ENCODE results near the gene TMEM256. TPM values are rescaled to one million over a fixed set of nuclear protein-coding genes. Genes with fewer than 3 reads are reported as not detected.

Gene TMEM256
- total RNA-seq, 4 donors from 2014 or later = 28.9 to 65.6 (median 50.2) TPM

DNA sequence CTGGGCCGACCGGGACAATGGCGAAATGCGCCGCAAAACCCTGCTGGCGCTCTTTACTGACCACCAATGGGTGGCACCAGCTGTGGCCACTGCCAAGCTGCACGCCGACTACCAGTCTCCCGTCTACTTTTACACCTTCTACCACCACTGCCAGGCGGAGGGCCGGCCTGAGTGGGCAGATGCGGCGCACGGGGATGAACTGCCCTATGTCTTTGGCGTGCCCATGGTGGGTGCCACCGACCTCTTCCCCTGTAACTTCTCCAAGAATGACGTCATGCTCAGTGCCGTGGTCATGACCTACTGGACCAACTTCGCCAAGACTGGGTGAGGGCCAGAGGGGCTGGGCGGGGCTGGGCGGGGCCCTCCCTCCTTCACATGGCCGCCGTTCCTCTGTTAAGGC, 11.9 kb upstream of the TMEM256 start:
- Histone ChIP-seq H3K4me1 (no peaks in the 10 kb centered on the region), H3K4me3 (no peak overlapping the region), H3K27me3 (no peaks in the 10 kb centered on the region), H3K27ac (no peak overlapping the region), H3K9me3 (no peaks in the 10 kb centered on the region), H3K36me3 (no peaks in the 10 kb centered on the region)
- no peak for DNase-seq
- no peak for ATAC-seq
- intact Hi-C loops (cut with DNase I; ENCODE audit: low total_unique reads) (no loop called here), in situ Hi-C loops (cut with MboI; ENCODE audit: low sequenced_read_pairs in 4 of 4) (no loop called here)
- no peak for TF ChIP-seq POLR2A (IDR thresholded peaks at IDR 0.05)
- TF ChIP-seq, protein P1, sequence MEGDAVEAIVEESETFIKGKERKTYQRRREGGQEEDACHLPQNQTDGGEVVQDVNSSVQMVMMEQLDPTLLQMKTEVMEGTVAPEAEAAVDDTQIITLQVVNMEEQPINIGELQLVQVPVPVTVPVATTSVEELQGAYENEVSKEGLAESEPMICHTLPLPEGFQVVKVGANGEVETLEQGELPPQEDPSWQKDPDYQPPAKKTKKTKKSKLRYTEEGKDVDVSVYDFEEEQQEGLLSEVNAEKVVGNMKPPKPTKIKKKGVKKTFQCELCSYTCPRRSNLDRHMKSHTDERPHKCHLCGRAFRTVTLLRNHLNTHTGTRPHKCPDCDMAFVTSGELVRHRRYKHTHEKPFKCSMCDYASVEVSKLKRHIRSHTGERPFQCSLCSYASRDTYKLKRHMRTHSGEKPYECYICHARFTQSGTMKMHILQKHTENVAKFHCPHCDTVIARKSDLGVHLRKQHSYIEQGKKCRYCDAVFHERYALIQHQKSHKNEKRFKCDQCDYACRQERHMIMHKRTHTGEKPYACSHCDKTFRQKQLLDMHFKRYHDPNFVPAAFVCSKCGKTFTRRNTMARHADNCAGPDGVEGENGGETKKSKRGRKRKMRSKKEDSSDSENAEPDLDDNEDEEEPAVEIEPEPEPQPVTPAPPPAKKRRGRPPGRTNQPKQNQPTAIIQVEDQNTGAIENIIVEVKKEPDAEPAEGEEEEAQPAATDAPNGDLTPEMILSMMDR (IDR thresholded peaks at IDR 0.05 in 4 of 5, conservative IDR thresholded peaks at IDR 0.05 in 1 of 5) = no peak

DNA sequence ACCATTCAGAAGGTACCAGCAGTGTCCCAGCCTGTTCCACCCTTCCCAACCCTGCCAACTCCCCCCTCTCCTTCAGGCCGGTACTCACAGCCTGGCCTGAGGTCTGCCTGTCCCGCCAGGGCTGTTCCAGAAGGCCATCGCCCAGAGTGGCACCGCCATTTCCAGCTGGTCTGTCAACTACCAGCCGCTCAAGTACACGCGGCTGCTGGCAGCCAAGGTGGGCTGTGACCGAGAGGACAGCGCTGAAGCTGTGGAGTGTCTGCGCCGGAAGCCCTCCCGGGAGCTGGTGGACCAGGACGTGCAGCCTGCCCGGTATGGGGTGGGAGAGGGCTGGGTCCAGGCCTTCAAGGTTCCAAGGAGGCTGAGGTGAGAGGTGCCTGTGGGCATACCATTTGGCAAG, 10.9 kb upstream of the TMEM256 start:
- Histone ChIP-seq H3K9me3 (no peaks in the 10 kb centered on the region), H3K4me1 (no peaks in the 10 kb centered on the region), H3K27me3 (no peaks in the 10 kb centered on the region), H3K27ac (no peak overlapping the region), H3K4me3 (no peak overlapping the region), H3K36me3 (no peaks in the 10 kb centered on the region)
- TF ChIP-seq, protein P1 (IDR thresholded peaks at IDR 0.05 in 4 of 5, conservative IDR thresholded peaks at IDR 0.05 in 1 of 5) = no peak
- TF ChIP-seq POLR2A (IDR thresholded peaks at IDR 0.05) = no peak
- DNase-seq (no peak), ATAC-seq (no peak)
- intact Hi-C loops (cut with DNase I; ENCODE audit: low total_unique reads) (no loop called here), in situ Hi-C loops (cut with MboI; ENCODE audit: low sequenced_read_pairs in 4 of 4) (no loop called here)

DNA sequence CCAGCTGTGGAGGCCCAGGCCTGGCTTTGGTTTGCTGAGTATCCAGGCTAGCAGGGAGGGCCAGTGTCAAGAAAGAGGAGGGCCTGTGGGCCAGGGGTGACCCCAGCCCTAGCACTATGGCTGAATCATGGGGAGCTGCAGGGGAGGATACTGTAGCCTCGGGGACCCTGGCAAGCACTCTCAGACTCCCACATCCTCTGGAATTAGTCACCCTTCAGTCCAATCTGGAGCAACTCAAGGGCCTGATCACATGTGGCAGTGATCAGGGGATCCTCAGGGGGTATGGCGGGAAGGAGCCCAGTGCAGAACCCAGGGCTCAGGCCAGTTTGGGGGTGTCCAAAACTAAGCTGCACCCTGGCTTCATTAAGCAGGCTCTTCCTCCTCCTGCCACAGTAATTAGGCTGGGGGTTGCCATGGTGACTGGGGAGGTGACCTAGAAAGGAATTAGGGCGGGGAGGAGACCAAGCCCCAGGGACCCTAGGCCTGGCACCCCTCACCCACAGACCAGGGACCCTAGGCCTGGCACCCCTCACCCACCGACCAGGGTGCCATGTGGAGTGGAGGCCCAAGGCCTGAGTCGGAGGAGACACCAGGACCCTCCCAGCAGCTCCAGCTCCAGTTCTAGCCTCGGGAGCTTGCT, 9.6 kb upstream of the TMEM256 start:
- no peaks in the 10 kb centered on the region for H3K36me3 ChIP-seq
- H3K9me3 ChIP-seq = no peaks in the 10 kb centered on the region
- TF ChIP-seq, protein P1 (IDR thresholded peaks at IDR 0.05 in 4 of 5, conservative IDR thresholded peaks at IDR 0.05 in 1 of 5) = no peak
- no peak for TF ChIP-seq POLR2A (IDR thresholded peaks at IDR 0.05)
- no peaks in the 10 kb centered on the region for H3K4me1 ChIP-seq
- H3K4me3 ChIP-seq = no peak overlapping the region
- intact Hi-C loops (cut with DNase I; ENCODE audit: low total_unique reads) = no loop called here
- ATAC-seq (no peak), DNase-seq (no peak)
- in situ Hi-C loops (cut with MboI; ENCODE audit: low sequenced_read_pairs in 4 of 4) = no loop called here
- H3K27me3 ChIP-seq = no peaks in the 10 kb centered on the region
- no peak overlapping the region for H3K27ac ChIP-seq

DNA sequence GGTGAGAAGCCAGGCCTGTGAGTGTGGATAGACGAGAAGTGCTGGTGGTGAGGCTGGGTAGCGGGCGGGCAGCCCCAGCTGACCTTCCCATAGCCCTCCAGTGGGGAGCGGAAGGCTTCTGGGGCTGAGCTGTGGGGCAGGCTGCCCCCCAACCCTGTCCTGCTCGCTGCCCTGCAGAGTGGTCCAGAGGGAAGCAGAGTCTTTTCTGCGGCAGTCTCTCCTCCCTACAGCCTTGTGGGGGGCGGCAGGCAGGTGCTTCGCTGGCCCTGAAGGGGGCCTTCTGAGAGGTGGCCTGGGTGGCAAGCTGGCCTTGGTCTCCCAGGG, 7.5 kb upstream of the TMEM256 start:
- no peaks in the 10 kb centered on the region for H3K9me3 ChIP-seq
- DNase-seq = no peak
- H3K27ac ChIP-seq = no peak overlapping the region
- H3K27me3 ChIP-seq = no peaks in the 10 kb centered on the region
- H3K4me3 ChIP-seq = no peak overlapping the region
- H3K4me1 ChIP-seq = no peaks in the 10 kb centered on the region
- no peak for TF ChIP-seq POLR2A (IDR thresholded peaks at IDR 0.05)
- TF ChIP-seq, protein P1 (IDR thresholded peaks at IDR 0.05 in 4 of 5, conservative IDR thresholded peaks at IDR 0.05 in 1 of 5) = no peak
- no peaks in the 10 kb centered on the region for H3K36me3 ChIP-seq
- in situ Hi-C loops (cut with MboI; ENCODE audit: low sequenced_read_pairs in 4 of 4) (no loop called here), intact Hi-C loops (cut with DNase I; ENCODE audit: low total_unique reads) (no loop called here)
- ATAC-seq = no peak

All from gastrocnemius medialis (tissue), 4 donors.